GM12878 (cell line): ENCODE results near the gene PARP6.

Source experiments
- ASH2L ChIP-seq: fragments of 300-600, 200-600 bp; sonication (generic); IDR thresholded peaks from 2 replicates; pipeline ENCODE4 v1.6.1; 2017; ENCODE audit warnings: low read depth, mild to moderate bottlenecking, borderline replicate concordance
- CEBPB ChIP-seq, 2 experiments: fragments of 150-350 bp in 1 of 2; IDR thresholded peaks; 2 replicates each; pipeline ENCODE4 v1.6.1; 2012 to 2014; ENCODE audit warnings: low read depth in 2 of 2, low read length in 2 of 2, borderline replicate concordance in 1 of 2, inconsistent platforms in 1 of 2
- CHD4 ChIP-seq: fragments of 200-600 bp; sonication (generic); IDR thresholded peaks from 2 replicates; pipeline ENCODE4 v1.6.1; 2016; ENCODE audit warnings: mild to moderate bottlenecking
- HDGF ChIP-seq: fragments of 450-650 bp; IDR thresholded peaks from 2 replicates; pipeline ENCODE4 v1.6.1; 2016; ENCODE audit warnings: antibody characterized with exemption
- MEF2A ChIP-seq: IDR thresholded peaks from 2 replicates; pipeline ENCODE4 v1.6.1; 2011; ENCODE audit warnings: low read depth, mild to moderate bottlenecking, low read length, moderate library complexity; ENCODE audit not compliant: insufficient read depth
- MTA2 ChIP-seq: fragments of 450-650 bp; IDR thresholded peaks from 2 replicates; pipeline ENCODE4 v1.6.1; 2016; ENCODE audit warnings: low read depth, mild to moderate bottlenecking, moderate library complexity
- POLR2AphosphoS5 ChIP-seq: IDR thresholded peaks from 2 replicates; pipeline ENCODE4 v1.6.1; 2011; ENCODE audit warnings: mild to moderate bottlenecking, low read length, inconsistent platforms
- RAD21 ChIP-seq: IDR thresholded peaks from 2 replicates; pipeline ENCODE4 v1.6.1; 2011; ENCODE audit warnings: mild to moderate bottlenecking, low read depth, low read length, moderate library complexity; ENCODE audit not compliant: insufficient read depth
- REST ChIP-seq: IDR thresholded peaks from 2 replicates; pipeline ENCODE4 v1.6.1; 2012; ENCODE audit warnings: mild to moderate bottlenecking, low read depth, low read length
- ZBED1 ChIP-seq: IDR thresholded peaks from 2 replicates; pipeline ENCODE4 v1.6.1; 2016; ENCODE audit warnings: borderline replicate concordance
- ZBTB11 ChIP-seq: fragments of 450-650 bp; formaldehyde crosslinking; IDR thresholded peaks from 2 replicates; pipeline ENCODE4 v1.5.0; 2022; ENCODE audit warnings: mild to moderate bottlenecking, missing genetic modification characterization
- TF ChIP-seq, protein P1 (sequence below), 3 experiments: IDR thresholded peaks in 2 of 3; conservative IDR thresholded peaks in 1 of 3; 2 replicates each; pipeline ENCODE4 v1.5.1; 2011; ENCODE audit warnings: low read depth in 3 of 3, low read length in 3 of 3, mild to moderate bottlenecking in 3 of 3, control low read depth in 2 of 3, moderate library complexity in 2 of 3, inconsistent platforms in 1 of 3, mixed read lengths in 1 of 3; ENCODE audit not compliant: control insufficient read depth in 2 of 3, insufficient read depth in 1 of 3; ENCODE audit errors: extremely low read depth in 1 of 3
- TF ChIP-seq, protein P2 (sequence below): fragments of 450-650 bp; IDR thresholded peaks from 2 replicates; pipeline ENCODE4 v1.6.1; 2017; ENCODE audit warnings: mild to moderate bottlenecking

GRCh38 chr15:72192416-72192815 is 79.9 kb downstream of the PARP6 start:
- TF ChIP-seq, protein P1, sequence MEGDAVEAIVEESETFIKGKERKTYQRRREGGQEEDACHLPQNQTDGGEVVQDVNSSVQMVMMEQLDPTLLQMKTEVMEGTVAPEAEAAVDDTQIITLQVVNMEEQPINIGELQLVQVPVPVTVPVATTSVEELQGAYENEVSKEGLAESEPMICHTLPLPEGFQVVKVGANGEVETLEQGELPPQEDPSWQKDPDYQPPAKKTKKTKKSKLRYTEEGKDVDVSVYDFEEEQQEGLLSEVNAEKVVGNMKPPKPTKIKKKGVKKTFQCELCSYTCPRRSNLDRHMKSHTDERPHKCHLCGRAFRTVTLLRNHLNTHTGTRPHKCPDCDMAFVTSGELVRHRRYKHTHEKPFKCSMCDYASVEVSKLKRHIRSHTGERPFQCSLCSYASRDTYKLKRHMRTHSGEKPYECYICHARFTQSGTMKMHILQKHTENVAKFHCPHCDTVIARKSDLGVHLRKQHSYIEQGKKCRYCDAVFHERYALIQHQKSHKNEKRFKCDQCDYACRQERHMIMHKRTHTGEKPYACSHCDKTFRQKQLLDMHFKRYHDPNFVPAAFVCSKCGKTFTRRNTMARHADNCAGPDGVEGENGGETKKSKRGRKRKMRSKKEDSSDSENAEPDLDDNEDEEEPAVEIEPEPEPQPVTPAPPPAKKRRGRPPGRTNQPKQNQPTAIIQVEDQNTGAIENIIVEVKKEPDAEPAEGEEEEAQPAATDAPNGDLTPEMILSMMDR (IDR thresholded peaks at IDR 0.05 in 2 of 3, conservative IDR thresholded peaks at IDR 0.05 in 1 of 3; ENCODE audit: control insufficient read depth in 2 of 3, extremely low read depth in 1 of 3, insufficient read depth in 1 of 3, low read depth in 3 of 3, low read length in 3 of 3): no peak
- TF ChIP-seq MEF2A (no peak), POLR2AphosphoS5 (no peak), ZBED1 (no peak), ASH2L (no peak), REST (no peak), RAD21 (no peak), ZBTB11 (no peak), CEBPB (IDR thresholded peaks at IDR 0.05; ENCODE audit: borderline replicate concordance in 1 of 2, low read depth in 2 of 2, low read length in 2 of 2) (no peak), MTA2 (no peak), HDGF (no peak), CHD4 (no peak)
- TF ChIP-seq, protein P2, sequence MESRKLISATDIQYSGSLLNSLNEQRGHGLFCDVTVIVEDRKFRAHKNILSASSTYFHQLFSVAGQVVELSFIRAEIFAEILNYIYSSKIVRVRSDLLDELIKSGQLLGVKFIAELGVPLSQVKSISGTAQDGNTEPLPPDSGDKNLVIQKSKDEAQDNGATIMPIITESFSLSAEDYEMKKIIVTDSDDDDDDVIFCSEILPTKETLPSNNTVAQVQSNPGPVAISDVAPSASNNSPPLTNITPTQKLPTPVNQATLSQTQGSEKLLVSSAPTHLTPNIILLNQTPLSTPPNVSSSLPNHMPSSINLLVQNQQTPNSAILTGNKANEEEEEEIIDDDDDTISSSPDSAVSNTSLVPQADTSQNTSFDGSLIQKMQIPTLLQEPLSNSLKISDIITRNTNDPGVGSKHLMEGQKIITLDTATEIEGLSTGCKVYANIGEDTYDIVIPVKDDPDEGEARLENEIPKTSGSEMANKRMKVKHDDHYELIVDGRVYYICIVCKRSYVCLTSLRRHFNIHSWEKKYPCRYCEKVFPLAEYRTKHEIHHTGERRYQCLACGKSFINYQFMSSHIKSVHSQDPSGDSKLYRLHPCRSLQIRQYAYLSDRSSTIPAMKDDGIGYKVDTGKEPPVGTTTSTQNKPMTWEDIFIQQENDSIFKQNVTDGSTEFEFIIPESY: no peak
